BJ (cell line): Measurements from ENCODE around the gene AKAP6. TPM values are rescaled to one million over a fixed set of nuclear protein-coding genes. Genes with fewer than 3 reads are reported as not detected.
A peak's percentile ranks its signal among the peaks of the same experiment; 100 is the strongest.

Experiments
- CTCF ChIA-PET: fragments of 350-600 bp; formaldehyde crosslinking; extraction: SDS; loops from one replicate; lab custom pipeline; 2021; ENCODE audit warnings: antibody characterized with exemption, inconsistent platforms; lab: Yijun Ruan, JAX
- POLR2A ChIA-PET: fragments of 300-600 bp; sonication (Branson Sonifier 250); formaldehyde crosslinking; extraction: SDS; loops from one replicate; lab custom pipeline; 2021; ENCODE audit warnings: antibody characterized with exemption; lab: Charles Lee
- DNase-seq: peaks from one replicate; pipeline ENCODE4 v3.0.0-alpha.2; 2011; ENCODE audit warnings: low read depth
- H3K27me3 ChIP-seq: 2 replicates; pipeline ENCODE4 v1.6.0; 2011; ENCODE audit warnings: low read length; ENCODE audit not compliant: control insufficient read depth, insufficient read depth
- H3K36me3 ChIP-seq: 2 replicates; pipeline ENCODE4 v1.5.1; 2011; ENCODE audit warnings: low read length; ENCODE audit not compliant: control insufficient read depth, insufficient read depth
- H3K4me3 ChIP-seq: 2 replicates; pipeline ENCODE4 v1.5.1; 2011; ENCODE audit warnings: low read depth, mild to moderate bottlenecking, control low read depth, low read length
- CTCF ChIP-seq: IDR thresholded peaks from 2 replicates; pipeline ENCODE4 v1.5.1; 2011; ENCODE audit warnings: low read depth, mild to moderate bottlenecking, control low read depth, inconsistent platforms, low read length, moderate library complexity; ENCODE audit not compliant: insufficient read depth
- polyA plus RNA-seq: library from polyadenylated mRNA; depleted of rRNA; stranded (reverse); fragments of >200 nt; gene quantifications from 2 replicates; pipeline ENCODE4 v1.2.3, GENCODE V29; 2011

AKAP6 gene
- polyA plus RNA-seq, 1 experiment = 18.5 TPM

- no peak overlapping the region for H3K4me3 ChIP-seq
- POLR2A ChIA-PET = no interaction called here
- no peaks in the 10 kb centered on the region for H3K36me3 ChIP-seq
- H3K27me3 ChIP-seq = no peaks in the 10 kb centered on the region
- CTCF ChIA-PET = interaction anchor here (1.1 kb wide), 1 partner anchor 16 kb away, joined by 3 read pairs; no protein-coding TSS in a partner anchor
- DNase-seq = no peak
- TF ChIP-seq CTCF = no peak
Observed at GRCh38 chr14:32722631-32723183, 393.6 kb downstream of the AKAP6 start.

DNA sequence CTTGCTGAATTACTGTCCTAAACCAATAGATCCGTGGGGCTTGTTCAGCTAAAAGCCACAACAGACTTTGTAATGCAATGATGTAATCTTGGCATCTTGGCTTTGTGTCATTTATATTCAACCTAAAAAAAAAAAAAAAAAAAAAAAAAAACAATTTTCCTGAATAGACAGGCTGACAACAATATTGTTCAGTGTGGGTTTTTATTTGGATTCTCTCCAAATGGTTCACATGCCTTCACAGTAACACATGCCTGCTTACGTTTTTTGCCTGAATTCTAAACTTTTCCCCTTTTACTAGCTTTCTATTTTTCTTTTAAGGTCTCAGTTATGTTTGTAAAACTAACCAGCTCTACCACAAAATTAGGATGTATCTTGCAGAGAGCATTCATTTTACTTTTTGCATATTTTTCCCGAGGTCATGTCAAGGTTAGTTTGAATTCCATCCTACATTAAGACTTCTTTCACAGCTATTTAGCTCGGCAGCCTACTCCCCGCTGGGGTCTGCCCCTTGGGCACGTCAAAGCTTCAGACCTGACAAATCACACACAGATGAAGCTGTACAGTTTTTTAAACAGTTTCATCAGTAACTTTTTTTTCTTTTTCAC is 395.9 kb downstream of the AKAP6 start:
- Histone ChIP-seq H3K36me3 (no peaks in the 10 kb centered on the region), H3K4me3 (peak overlapping the region; percentile 22), H3K27me3 (no peaks in the 10 kb centered on the region)
- POLR2A ChIA-PET = interaction anchor here (0.7 kb wide), 1 partner anchor 132 kb away, joined by 3 read pairs; no protein-coding TSS in a partner anchor
- CTCF ChIA-PET = interaction anchor here (0.7 to 2.3 kb wide), 4 partner anchors 14 to 1551 kb away, joined by 3 to 6 read pairs (median 3); no protein-coding TSS in a partner anchor
- peak; percentile 85 for DNase-seq
- TF ChIP-seq CTCF = no peak

DNA sequence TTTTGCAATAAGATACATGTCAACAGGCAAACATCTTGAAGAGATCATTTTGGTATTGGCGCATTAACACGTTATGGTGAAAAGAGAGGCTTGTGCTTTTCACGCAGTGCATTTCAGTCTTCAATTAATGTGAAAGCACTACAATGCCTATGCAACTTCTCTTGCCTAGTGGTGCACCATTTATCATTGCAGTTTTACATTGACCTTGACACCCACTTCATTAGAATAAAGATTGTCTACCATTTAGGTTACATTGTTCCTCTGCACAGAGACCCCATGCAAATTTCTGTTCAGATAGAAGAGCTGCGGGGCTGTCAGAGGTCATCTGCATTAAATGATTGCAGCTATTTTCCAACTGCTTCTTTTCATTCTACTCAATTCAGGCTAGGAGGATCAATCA is 397.4 kb downstream of the AKAP6 start:
- CTCF ChIA-PET = interaction anchor here (1.0 to 2.3 kb wide), 2 partner anchors 15 to 133 kb away, joined by 3 to 6 read pairs; no protein-coding TSS in a partner anchor
- H3K36me3 ChIP-seq = no peaks in the 10 kb centered on the region
- no peaks in the 10 kb centered on the region for H3K27me3 ChIP-seq
- TF ChIP-seq CTCF = no peak
- H3K4me3 ChIP-seq = no peak overlapping the region
- no peak for DNase-seq
- POLR2A ChIA-PET = no interaction called here

GRCh38 chr14:32727832-32728231 is 398.7 kb downstream of the AKAP6 start:
- no peak overlapping the region for H3K4me3 ChIP-seq
- DNase-seq = no peak
- CTCF ChIA-PET = interaction anchor here (0.5 kb wide), 1 partner anchor 21 kb away, joined by 3 read pairs; no protein-coding TSS in a partner anchor
- POLR2A ChIA-PET = no interaction called here
- H3K36me3 ChIP-seq = no peaks in the 10 kb centered on the region
- TF ChIP-seq CTCF = no peak
- no peaks in the 10 kb centered on the region for H3K27me3 ChIP-seq

- ChIA-PET POLR2A (no interaction called here), CTCF (no interaction called here)
- TF ChIP-seq CTCF = no peak
- Histone ChIP-seq H3K36me3 (no peaks in the 10 kb centered on the region), H3K27me3 (no peaks in the 10 kb centered on the region), H3K4me3 (no peak overlapping the region)
- DNase-seq = no peak
Observed at GRCh38 chr14:32728526-32728925, 399.4 kb downstream of the AKAP6 start.
